GM12892 (cell line): ENCODE data around the gene BMP3.

Experiments used
- POLR2A ChIP-seq: IDR thresholded peaks from 2 replicates; pipeline ENCODE4 v1.6.1; 2011; ENCODE audit warnings: low read depth, low read length, control low read depth
- POLR2AphosphoS5 ChIP-seq: IDR thresholded peaks from 2 replicates; pipeline ENCODE4 v1.6.1; 2011; ENCODE audit warnings: low read depth, low read length, control low read depth
- TAF1 ChIP-seq: IDR thresholded peaks from 2 replicates; pipeline ENCODE4 v1.6.1; 2011; ENCODE audit warnings: low read depth, mild to moderate bottlenecking, control low read depth, low read length, borderline replicate concordance

DNA sequence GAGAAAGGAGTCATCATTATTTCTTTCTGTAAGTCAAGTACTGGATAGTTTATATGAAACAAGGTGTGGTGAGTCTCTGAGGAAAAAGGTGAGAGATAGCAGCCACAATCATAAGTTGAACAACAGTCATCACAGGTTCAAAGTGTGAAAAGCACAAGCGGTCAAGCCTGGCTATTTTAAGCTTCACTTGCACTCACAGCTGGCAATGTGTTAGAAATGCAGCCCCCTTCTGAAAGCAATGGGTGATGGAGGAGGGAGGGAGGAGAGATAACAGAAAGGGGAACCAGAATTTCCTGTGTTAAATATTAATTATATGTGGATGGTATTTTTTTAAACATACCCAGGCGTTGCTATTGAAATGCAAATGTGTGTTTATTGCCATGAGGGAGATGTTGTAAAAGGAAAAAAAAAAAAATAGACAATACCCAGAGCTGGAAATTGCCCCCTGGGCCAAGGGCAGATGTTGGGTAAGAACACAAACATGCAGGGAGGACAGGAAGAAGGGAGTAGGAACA lies 26.9 kb upstream of the BMP3 start:
- TF ChIP-seq POLR2A, result no peak
- TF ChIP-seq POLR2AphosphoS5, result no peak
- no peak for TF ChIP-seq TAF1
